SK-N-DZ (cell line): Measurements from ENCODE around the gene NSUN2. TPM values are rescaled to one million over a fixed set of nuclear protein-coding genes. Genes with fewer than 3 reads are reported as not detected.
"Not testable (repeated sequence)": the region's sequence is repeated elsewhere in the genome, so short reads cannot be mapped to it uniquely, and the experiment has no call there.

Experiments used
- DNase-seq: peaks from one replicate; pipeline ENCODE4 v3.0.0-alpha.2; 2015; ENCODE audit warnings: low spot score
- polyA plus RNA-seq, 2 experiments: library from polyadenylated mRNA; depleted of rRNA; stranded (reverse); fragments of >200 nt; gene quantifications; 2 replicates each; pipeline ENCODE4 v1.2.3, GENCODE V29; 2014

Gene NSUN2
- 72.3 and 78.6 TPM in 2 replicates for polyA plus RNA-seq (2014; cell fraction: cytosol; rRNA removed)
- polyA plus RNA-seq (2014; cell fraction: nucleus; rRNA removed) = 106 and 136 TPM in 2 replicates

DNA sequence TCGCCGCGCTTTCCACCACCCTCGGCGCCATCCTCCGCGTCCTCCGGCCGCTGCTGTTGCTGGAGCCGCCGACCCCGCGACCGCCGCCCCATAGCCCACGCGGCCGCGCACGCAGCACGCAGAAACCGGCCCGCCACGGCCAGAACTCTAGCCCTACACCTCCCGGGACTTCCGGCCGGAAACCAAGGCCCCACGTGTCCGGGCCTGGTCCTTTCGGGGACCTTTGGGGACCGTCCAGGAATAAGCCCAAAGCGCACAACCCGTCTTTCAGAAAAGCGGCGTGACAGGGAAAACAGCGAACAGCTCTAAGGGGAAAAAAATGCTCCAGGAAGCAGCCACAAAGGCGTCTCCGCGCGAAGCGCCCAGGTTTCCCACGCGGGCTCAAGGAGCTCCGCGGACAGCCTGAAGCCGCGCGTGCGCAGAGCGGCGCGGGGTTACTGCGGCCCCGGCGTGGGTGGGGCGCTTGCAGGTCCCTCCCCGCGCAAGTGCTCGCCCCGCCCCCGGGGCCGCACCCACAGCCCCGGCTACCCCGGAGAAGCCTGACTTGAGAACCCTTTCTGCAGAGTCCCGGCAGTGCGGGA, at the start of gene NSUN2, which contains the start of gene SRD5A1:
Gene NSUN2 (minus strand): TSS at position 157 of the 581 bp plus-strand sequence. CDS start 65 bp downstream, at position 92.
Gene SRD5A1 (plus strand): TSS at position 553 of the 581 bp plus-strand sequence. CDS start 137 bp downstream, outside the sequence.
- peak; percentile 91 for DNase-seq

DNA sequence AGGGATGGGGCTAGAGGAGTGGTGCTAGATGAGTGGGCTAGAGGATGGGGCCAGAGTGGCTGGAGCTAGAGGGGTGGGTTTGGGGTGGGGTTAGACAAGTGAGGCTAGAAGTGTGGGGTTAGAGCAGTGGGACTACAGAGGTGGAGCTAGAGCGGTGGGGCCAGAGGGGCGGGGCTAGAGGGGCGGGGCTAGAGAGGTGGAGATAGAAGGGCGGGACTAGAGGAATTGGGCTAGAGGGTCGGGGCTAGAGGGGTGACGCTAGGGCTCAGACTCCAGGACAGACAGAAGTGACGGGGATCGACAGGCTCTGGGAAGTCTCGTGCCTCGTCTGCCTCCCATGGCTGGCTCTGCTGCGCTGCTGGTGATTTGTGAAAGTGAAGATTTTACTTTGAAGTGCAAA, 49.4 kb upstream of the NSUN2 start:
- no peak for DNase-seq

DNA sequence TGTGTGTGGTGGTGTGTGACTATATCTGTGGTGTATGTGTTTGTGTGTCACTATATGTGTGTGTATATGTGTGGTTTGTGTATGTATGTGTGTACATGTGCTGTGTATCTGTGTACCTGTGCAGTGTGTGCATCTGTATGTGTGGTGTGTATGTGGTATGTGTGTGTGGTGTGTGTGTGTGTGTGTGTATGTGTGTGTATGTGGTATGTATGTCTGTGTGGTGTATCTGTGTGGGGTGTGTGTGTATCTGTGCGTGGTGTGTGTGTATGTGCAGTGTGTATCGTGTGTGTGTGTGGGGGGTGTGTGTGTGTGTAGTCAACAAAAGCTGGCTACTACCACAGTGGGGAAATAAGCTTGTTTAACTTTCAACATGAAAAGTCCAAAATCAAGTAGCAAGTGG, 48.8 kb upstream of the NSUN2 start:
- DNase-seq = no peak

DNA sequence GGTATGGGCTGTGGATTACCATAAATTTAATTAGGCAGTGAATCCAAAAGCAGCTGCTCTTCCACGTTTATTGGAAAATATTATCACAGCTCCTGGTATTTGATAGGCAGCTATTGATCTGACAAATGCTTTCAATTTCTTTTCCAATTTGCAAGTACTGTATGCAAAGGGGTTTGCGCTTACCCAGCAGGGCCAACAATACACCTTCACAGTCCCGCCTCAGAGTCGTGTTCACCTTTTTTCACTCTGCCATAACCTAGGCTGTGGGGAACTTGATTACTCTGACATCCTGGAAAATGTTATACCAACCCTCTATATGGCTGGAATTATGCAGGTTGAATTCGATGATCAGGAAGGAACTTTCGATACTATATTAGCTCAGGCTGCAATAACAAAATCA, 48.1 kb upstream of the NSUN2 start:
- DNase-seq = no peak

DNA sequence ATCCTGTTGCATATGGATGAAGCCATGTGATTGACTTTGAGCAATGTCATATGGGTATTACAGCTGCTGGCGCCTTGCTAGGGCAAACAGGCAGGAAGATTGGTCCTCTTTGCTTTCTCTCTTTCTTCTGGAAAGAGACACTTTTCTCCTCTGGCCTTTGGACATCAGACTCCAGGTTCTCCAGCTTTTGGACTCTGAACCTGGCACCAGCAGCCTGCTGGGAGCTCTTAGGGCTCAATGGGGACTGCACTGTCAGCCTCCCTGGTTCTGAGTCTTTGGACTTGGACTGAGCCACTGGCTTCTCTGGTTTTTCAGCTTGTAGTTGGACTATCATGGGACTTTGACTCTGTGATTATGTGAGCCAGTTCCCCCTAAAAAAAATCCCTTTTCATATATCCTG, 45.5 kb upstream of the NSUN2 start:
- no peak for DNase-seq

- no peak for DNase-seq
Observed at GRCh38 chr5:6676702-6677101, 43.9 kb upstream of the NSUN2 start.

DNA sequence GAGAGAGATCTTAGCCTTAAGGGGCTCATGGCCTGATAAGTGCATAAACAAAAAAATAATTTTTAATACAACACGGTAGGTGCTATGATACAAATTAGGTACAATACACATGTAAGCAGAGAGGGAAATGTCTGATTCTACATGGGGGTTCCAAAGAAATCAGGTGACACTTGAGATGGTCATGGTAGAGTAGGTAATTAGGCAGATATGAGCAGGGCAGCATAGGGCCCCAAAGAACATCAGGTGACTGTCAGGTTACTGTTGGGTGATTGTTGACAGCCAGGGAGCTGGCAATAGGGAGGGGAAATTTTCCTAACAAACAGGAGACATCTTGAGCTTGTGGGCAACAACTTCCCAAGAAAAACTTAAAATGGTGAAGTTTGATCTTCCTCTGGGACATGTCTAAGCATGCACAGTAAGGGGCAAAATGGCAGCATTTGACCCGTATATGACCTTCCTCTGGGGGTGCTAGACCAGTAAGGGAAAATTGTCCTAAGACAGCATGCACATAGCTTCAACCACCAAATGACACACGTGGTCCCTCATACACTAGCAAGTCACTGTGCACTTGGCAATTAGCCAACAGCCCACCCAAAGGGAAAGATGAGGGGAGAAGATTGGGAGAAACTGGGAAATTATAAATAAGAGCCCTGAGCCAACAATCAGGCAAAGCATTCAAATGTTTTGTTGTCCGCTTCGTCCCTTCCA, 43.1 kb upstream of the NSUN2 start:
- DNase-seq = no peak

DNA sequence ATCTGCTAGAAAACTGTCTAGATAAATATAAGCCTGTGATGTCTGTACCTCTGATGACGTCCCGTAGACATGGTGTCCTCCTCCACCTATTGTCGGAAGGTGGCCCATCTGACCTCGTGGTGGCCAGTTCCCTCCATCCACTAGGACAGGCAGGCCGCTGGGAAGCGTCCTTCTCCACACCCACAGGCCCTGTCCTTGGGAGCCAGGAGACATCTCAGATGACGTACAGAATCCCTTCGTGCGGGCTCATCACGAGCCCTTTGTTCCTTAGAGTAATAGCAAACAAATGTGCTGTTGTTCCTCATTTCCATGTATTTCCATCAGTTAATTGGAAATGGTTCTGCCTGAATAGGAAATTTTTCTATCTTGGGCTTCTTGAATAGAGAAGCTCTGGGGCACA, 42.0 kb upstream of the NSUN2 start:
- DNase-seq = no peak

DNA sequence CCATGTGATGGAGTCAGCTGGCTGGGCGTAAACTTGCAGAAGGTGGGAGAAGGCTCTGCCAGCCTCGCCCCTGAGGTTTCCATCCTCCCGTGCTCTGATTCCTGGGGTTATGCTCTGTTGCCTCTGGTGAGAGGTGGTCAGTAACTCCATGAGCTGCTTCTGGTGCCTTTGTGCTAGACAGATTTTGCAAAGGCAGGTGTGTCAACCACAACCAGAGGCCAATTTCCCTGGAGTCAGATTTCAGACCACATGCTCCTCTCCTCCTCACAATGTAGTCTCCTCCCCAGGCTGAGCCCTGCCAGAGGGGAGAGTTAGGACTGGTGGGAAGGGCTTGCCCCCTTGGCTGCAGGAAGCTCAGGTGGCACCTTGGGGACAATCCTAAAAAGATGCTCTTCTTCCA, 41.6 kb upstream of the NSUN2 start:
- no peak for DNase-seq

- no peak for DNase-seq
Observed at GRCh38 chr5:6673963-6674362, 41.1 kb upstream of the NSUN2 start.

DNA sequence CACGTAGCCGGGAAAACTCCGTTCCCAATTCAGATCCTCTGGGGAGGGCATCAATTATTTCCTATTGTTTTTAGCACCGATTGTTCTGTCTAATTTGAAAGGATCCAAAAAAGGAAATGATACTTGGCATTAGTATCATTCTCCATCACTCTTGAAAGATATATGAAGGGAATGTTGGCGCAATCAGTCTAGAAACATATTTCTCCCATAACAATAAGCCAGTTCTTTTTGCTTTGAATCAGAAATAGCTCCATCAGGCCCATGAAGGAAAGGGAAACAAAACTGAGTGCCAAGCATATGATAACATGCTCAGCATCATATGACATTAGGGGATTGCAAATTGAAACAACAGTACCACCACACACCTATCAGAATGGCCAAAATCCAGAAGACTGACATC, 40.2 kb upstream of the NSUN2 start:
- DNase-seq = no peak

- not testable (repeated sequence) for DNase-seq
Observed at GRCh38 chr5:6668717-6669116, 35.9 kb upstream of the NSUN2 start.

DNA sequence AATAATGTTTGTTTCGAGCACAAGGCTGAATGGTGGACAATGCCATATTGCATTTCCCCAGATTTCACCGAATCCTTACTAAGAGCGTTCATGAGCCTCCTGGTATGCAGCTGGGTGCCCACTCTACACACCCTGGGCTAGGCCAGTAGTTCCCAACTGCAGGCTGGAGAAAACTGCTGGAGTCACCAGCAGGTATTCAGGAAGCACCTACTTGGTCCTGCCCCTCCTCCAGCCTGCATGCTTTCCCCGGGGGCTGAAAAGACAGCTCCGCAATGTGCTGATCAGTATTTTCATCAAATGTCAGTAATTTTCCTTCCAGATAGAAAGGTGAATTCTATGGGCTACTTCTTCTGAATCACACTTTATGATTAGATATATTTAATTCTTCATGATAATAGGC, 34.8 kb upstream of the NSUN2 start:
- no peak for DNase-seq

- no peak for DNase-seq
Observed at GRCh38 chr5:6666762-6667161, 33.9 kb upstream of the NSUN2 start.

DNA sequence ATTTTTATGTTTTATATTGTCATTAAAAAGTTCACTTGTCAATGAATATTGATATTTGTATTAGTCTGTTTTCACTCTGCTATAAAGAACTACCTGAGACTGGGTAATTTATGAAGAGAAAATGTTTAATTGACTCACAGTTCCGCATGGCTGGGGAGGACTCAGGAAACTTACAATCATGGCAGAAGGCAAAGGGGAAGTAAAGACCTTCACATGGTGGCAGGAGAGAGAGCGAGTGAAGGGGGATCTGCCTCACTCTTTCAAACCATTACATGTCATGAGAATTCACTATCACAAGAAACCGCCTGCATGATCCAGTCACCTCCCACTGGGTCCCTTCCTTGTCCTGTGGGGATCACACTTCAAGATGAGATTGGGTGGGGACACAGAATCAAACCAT, 27.8 kb upstream of the NSUN2 start:
- no peak for DNase-seq

DNA sequence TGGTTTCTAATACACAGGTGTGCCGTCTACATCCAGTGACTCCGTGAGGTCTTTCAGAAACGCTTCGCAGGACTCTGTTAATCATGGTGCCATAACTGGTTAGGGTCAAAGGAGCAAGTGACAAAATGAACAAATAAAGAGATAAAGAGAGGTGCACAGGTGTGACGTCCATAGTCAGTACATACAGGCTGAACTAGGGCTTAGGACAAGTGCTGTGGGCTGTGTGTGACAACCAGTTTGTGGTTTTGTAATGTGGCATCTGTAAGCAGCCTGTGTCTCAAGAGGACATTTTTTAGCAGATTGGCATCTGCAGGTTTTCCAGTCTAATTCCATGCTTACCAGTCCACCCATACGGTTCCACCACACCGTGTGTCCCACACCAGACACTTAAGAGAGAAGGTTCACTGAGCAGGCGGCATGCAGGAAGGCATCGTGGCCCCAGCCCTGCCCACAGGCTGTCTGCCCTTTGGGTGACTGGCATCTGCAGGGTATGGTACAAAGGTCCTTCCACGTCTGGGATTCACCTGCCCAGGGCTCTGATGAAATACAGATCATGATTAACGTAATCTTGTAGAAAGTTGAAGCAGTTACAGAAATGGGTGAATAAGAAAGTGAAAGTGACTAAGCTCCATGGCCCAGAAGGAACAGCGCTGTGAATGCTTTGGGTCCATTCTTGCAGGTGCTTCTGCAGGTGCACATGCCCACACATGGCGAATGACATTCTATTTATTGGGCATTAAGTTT, 27.3 kb upstream of the NSUN2 start:
- DNase-seq = no peak

GRCh38 chr5:6656680-6657079, 23.8 kb upstream of the NSUN2 start:
- DNase-seq = no peak

- no peak for DNase-seq
Observed at GRCh38 chr5:6655432-6655831, 22.6 kb upstream of the NSUN2 start.

DNA sequence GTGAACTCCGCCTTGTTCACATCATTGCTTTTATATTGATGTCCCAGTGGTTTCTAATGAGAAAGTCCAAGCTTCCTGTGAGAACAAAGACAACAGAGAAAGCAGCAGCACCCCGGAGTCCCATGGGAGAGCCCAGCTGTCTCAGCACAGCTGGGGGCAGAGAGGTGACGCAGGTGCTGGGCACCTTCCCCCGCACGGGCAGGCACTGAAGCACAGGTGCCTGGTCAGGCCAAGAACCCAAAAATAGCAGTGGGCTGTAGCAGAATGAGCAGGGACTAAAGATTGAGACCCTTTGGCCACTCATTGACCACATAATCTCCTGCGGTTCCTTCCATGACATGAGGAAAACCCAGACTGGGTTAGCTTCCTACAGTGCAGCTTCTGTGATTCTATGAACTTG, 19.2 kb upstream of the NSUN2 start:
- DNase-seq = no peak

DNA sequence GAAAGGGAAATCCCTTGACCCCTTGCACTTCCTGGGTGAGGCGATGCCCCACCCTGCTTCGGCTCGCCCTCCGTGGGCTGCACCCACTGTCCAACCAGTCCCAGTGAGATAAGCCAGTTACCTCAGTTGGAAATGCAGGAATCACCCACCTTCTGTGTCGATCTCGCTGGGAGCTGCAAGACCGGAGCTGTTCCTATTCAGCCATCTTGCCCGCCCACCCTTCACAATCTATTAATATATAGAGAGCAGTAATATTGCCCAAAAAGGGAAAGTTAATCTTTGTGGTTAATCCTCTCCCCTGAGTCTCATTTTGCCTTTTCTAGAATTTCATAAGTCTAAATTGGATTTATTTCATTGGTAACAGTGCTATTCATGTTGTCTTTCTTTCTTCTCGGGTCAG, 16.8 kb upstream of the NSUN2 start:
- DNase-seq = no peak

DNA sequence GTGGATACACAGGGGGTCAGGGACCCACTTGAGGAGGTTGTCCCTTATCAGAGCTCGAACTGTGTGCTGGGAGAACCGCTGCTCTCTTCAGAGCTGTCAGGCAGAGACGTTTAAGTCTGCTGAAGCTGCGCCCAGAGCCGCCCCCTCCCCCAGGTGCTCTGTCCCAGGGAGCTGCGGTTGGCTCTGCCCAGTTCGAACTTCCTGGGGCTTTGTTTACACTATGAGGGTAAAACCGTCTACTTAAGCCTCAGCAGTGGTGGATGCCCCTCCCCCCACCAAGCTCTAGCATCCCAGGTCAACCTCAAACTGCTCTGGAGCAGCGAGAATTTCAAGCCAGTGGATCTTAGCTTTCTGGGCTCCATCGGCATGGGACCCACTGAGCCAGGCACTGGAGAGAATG, 16.3 kb upstream of the NSUN2 start:
- no peak for DNase-seq

DNA sequence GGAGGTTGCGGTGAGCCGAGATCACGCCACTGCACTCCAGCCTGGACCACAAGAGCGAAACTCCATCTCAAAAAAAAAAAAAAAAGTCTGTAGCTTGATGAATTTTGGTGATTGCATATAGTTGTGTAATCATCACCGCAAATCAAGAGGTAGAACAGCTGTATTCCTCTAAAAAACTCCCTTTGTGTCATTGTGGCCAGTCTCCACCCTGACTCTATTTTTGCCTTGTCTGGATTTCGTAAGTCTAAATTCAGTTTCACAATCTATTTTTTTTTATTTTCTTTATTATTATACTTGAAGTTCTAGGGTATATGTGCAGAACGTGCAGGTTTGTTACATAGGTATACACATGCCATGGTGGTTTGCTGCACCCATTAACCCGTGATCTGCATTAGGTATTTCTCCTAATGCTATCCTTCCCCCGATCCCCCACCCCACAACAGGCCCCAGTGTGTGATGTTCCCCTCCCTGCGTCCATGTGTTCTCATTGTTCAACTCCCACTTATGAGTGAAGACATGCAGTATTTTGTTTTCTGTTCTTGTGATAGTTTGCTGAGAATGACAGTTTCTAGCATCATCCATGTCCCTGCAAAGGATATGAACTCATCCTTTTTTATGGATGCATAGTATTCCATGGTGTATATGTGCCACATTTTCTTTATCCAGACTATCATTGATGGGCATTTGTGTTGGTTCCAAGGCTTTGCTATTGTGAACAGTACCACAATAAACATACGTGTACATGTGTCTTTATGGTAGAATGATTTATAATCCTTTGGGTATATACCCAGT, 12.9 kb upstream of the NSUN2 start:
- not testable (repeated sequence) for DNase-seq
